Endometrium (tissue), 2 donors: ENCODE results near the gene STRA8.

Experiments
- FAIRE-seq: peaks from 2 replicates; lab custom pipeline; 2012; peaks lifted over from hg19 to GRCh38; lab: Jason Lieb, UNC
- donor health status: control.
- donor health status: control.

Gene STRA8

GRCh38 chr7:135233570-135233969 lies at the start of gene STRA8:
Gene STRA8 (plus strand): TSS chr7:135233838. CDS start chr7:135240525, 6,687 bp downstream.
- no peak for FAIRE-seq

GRCh38 chr7:135184254-135184841 lies 49.3 kb upstream of the STRA8 start:
- no peak for FAIRE-seq

DNA sequence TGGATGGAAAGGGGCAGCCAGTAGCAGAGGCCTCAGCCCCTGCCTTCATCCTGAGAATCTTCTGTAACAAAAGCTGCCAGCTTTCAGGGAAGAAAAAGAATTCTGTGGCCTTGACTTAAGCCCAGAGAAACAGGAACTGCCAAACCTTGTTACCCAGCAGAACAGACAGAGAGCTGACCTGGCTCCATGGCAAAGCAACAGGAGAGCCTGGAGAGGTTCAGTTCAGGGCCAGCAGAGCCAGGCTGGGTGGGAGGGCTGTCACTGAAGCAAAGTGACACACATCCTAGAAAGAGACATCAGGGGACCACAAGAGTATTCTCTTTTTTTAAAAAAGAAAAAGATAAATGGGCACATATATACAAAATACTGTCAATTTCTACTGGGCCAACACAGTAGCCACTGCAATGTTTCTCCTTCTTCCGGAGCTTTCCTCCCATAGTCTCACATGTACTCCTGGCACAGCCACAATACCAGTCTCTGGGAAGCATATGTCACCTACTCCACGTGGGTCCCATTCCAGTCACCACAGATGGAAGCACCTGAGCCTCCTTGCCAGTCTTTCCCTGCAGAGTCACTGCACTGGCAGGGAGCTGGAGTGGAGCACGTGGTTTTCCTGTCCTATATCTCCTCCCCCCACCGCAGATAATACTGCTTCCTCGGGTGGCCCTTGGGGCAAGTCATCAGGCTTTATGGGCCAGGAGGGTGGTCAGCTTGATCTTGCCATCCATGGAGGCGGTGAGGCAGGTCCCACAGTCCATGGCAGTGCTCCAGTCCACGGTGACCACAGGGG lies 48.0 kb upstream of the STRA8 start:
- no peak for FAIRE-seq

GRCh38 chr7:135186261-135186540 lies 47.4 kb upstream of the STRA8 start:
- FAIRE-seq: no peak

DNA sequence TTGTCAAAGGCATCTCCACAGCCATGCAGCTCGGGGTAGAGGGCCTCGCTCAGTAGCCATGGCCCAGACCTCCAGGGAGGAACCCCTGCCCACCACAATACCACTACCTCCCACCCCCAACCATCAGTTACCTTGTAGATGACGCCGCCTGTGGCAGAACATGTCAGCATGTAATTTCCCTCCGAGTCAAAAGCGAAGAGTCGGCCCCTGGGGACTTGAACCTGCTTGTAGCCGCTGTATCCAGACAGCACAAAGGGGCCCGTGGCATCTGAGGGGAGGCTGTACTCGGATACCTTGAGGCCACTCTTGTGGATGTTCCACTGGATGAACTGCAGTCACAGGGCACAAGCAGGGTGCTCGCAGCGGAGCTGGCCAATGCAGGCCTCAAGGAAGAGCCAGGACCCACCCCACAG lies 46.8 kb upstream of the STRA8 start:
- no peak for FAIRE-seq

DNA sequence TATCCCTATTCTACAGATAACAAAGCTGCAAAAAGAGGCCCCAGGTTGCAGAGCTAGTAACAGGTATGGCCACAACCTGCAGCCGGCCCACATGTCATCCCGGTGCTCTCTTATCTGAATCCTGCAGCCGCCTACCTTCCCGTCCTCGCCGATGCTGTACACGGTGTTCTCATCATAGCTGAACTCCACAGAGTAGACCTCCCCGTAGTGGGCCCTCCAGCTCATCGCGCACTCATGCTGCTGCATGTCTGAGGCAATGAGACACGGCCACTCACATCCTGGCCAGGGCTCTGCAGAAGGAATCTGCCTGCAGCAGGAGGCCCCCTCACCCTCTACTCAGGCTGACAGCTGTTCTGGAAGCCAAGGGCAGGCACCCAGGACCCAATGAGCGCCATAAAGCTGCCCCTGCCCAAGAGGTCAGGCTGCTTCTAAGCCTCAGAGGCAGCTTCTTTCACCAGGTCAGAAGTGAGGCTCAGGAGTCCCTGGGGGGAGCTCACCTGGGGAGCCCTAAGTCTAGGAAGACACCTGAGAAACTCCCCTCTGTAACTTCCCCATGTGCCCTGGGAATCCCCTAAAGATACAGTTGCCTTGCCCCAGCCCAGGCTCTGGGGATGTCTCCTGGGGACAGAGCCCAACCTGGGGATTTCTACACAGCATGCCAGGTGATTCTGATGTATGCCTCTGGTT lies 45.2 kb upstream of the STRA8 start:
- FAIRE-seq: no peak

- no peak for FAIRE-seq
These were observed 44.4 kb upstream of the STRA8 start for GRCh38 chr7:135189221-135189662.

DNA sequence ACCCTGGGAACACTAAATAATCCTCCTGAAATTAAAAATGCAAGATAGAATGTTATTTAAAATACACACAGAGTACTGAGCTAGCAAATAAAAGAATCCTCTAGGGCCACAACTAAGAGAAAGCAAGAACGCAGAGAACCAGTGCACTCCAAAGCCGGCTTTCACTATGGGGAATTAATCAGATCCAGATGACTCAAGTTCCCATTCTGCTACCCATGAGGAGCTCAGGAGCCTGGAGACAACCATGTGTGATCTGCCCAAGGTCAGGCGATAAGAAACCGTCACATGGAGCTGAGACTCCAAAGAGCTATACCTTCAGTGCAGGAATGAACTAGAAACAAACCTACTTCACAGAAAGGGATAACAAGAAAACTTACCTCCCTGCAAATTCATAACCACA lies 43.7 kb upstream of the STRA8 start:
- FAIRE-seq: no peak

GRCh38 chr7:135190703-135191102 lies 42.9 kb upstream of the STRA8 start:
- FAIRE-seq: no peak

- FAIRE-seq: no peak
These were observed 40.6 kb upstream of the STRA8 start for GRCh38 chr7:135192914-135193536.

DNA sequence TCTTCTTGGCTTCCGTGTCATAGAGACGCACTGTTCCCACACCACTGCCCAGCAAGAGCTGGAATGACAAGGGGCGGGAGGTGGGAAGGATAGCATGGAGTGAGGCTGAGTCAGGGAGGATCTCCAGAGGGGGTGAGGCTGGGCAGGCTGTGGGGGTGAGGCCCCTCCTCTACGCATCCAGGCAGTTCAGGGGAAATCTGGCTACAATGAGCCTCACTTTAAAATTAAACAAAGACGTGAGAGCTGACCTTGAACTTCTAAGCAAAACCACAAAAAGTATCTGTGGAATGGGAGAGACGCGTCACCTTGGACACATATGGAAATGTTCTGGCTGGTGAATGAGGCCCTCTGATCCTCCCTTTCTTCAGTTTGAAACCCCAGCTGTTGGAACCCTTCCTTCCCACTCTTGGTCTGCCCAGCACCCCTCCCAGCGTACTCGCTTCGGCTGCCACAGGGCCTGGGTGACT lies 40.0 kb upstream of the STRA8 start:
- FAIRE-seq: no peak

GRCh38 chr7:135194494-135195095 lies 39.0 kb upstream of the STRA8 start:
- no peak for FAIRE-seq

DNA sequence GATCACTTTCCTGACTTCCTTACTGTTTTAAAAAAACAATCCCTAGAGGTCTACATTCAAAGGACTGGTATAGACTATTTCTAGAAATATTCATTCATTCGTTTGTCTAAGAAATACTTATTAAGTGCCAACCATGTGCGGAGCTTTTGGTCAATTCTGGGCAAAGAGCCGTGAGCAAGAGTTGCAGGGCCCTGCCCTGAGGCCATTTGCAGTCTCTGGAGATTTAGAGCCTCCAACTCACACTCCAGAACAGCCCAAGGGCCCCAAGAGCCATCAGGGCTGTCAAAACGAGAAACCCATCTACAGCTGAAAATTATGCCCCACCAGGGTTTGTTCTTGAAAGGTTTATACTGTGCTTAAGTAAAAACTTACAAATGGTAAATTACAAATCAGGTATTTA lies 38.5 kb upstream of the STRA8 start:
- FAIRE-seq: no peak

DNA sequence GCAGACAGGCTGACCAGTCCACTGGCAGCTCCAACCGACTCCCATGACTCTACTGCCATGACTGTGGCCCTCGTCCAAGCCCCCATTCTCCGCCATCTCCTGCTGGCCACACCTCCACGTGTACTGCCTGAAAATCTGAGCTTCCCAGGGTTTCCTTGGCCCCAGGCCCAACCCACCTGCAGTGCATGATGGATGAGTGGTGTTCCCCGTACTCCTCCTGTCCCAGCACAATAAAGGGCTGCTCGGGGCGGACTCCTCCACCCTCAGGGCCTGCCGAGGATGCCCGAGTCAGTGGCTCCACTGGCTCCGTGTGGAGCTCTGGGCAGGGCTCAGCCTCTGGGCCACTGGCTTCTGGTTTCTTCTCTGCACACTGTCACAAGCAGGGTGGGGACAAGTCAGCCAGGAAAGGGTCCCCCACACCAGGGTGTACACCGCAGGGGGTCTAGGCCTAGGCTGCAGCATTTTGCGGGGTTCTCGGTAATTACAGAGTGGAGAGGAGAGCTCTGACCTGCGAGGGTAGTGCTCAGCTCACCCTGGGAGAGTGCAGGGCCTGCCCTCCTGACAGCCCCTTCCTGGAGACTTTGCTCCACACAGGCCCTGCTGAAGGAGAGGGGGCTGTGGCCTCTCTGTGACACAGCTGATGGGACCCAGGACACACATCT lies 37.5 kb upstream of the STRA8 start:
- no peak for FAIRE-seq

DNA sequence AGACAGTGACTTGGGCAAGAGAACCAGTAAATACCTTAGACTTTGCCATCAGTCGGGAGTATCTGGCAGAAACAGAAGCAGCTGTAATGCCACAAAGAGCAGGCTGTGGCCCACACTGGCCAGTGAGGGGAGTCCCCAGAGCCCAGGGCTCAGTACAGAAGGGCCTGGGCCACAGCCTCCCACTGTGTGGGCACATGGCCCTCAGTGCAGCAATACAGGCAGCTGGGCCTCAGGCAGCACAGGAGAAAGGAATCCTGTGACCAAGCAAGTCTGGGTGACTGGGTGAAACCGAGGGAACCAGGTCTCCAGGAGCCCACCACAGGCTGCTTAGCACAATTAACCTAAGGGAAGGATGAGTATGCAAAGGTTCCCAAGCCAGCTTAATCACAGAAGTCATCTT lies 36.3 kb upstream of the STRA8 start:
- no peak for FAIRE-seq

- no peak for FAIRE-seq
These were observed 35.6 kb upstream of the STRA8 start for GRCh38 chr7:135197906-135198655.

DNA sequence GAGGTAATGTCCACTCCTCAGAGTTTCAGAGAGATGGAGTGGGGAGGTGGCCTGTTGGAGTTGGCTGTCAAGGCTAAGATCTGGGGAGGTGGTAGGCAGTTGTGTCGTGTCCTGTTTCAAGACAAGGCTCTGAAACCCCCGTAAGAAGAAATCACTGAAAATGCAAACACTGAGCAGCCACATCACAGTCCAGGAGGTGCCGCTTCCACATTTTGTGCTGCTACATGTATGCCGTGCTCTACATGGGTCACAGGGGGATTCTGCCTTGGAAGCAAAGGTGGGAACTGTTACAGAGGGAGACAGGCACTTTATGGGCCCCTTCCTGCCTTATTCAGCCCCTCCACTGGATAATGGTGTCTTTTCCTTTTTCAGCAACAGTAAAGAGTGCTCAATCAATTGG lies 34.2 kb upstream of the STRA8 start:
- no peak for FAIRE-seq

- FAIRE-seq: no peak
These were observed 32.8 kb upstream of the STRA8 start for GRCh38 chr7:135200821-135201331.

- FAIRE-seq: no peak
These were observed 32.3 kb upstream of the STRA8 start for GRCh38 chr7:135201350-135201749.

DNA sequence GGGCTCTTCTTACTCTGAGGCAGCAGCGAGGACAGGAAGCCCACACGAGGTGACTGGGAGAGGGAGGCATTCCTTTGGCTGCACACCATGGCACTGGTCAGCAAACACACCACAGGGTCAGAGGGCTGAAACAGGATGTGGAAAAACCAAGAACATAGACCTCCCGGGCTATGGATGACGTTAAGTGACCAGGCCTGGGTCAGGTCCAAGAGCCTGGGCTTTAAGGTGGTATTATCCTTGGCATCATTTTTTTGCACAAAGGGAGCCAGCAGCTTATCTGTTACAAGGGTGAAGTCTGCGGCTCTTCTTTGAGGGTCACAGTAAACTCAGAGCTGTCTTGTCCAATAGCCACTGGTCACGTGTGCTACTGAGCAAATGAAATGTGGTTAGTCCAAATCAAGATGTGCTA lies 29.3 kb upstream of the STRA8 start:
- no peak for FAIRE-seq

DNA sequence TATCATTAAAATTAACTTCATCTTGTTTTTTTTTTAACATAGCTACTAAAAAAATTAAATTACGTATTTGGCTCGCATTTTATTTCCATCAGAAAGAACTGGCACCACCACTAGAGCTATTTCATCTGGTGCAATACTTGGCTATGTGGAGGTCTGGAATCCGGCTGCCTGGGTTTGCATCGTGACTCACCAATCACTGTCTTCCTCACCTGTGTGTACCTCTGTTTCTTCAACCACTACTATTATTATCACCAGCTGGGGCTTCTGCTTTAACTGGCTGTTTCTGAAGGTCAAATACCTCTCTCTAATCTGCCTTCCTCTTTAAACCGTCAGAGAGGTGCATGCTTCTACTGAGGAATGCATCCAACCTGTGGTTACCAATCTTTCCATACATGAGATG lies 28.8 kb upstream of the STRA8 start:
- FAIRE-seq: no peak
